ENCODE measurements around the gene BTBD2. TPM values are rescaled to one million over a fixed set of nuclear protein-coding genes. Genes with fewer than 3 reads are reported as not detected.

The BTBD2 gene
- total and polyA plus RNA-seq, 10 of the 15 experiments (the other 5 are each of a cell fraction or from before 2014, with no cell fraction given) = 0.13 to 66.2 (median 10.4) TPM

GRCh38 chr19:2016041-2016807, 710 bp upstream of the BTBD2 start (continued):
- no peak for TF ChIP-seq CHD4 (IDR thresholded peaks at IDR 0.05)
- TF ChIP-seq RCOR1 (conservative IDR thresholded peaks at IDR 0.05; ENCODE audit: low read depth, low read length) = no peak
- TF ChIP-seq SKIL (IDR thresholded peaks at IDR 0.05; ENCODE audit: low read depth, poor library complexity, severe bottlenecking) = no peak
- TF ChIP-seq PAX5 (IDR thresholded peaks at IDR 0.05; ENCODE audit: borderline replicate concordance, low read depth, low read length) = peak; percentile 12; the same call in 1 of the 2 replicates
- TF ChIP-seq ZZZ3 (IDR thresholded peaks at IDR 0.05; ENCODE audit: control insufficient read depth, insufficient read length, low read depth) = no peak
- TF ChIP-seq BCLAF1 (IDR thresholded peaks at IDR 0.05) = no peak
- no peak for TF ChIP-seq MXI1 (IDR thresholded peaks at IDR 0.05; ENCODE audit: low read depth, low read length)
- TF ChIP-seq BCL11A (IDR thresholded peaks at IDR 0.05; ENCODE audit: low read depth, low read length) = no peak
- TF ChIP-seq TAF1 (IDR thresholded peaks at IDR 0.05; ENCODE audit: borderline replicate concordance, low read depth, low read length) = no peak
- TF ChIP-seq FOXK2 (IDR thresholded peaks at IDR 0.05) = no peak
- TF ChIP-seq PBX3 (IDR thresholded peaks at IDR 0.05; ENCODE audit: insufficient replicate concordance, low read depth, low read length) = no peak
- TF ChIP-seq IKZF1 (conservative IDR thresholded peaks at IDR 0.05) = peak; percentile 67
- TF ChIP-seq CEBPB (IDR thresholded peaks at IDR 0.05; ENCODE audit: borderline replicate concordance in 1 of 2, low read depth in 2 of 2, low read length in 2 of 2) = no peak
- TF ChIP-seq SMARCA5 (IDR thresholded peaks at IDR 0.05) = no peak
- TF ChIP-seq USF2 (IDR thresholded peaks at IDR 0.05; ENCODE audit: borderline replicate concordance, low read depth, low read length) = no peak
- no peak for TF ChIP-seq ZBTB4 (CRISPR knock-in tag; IDR thresholded peaks at IDR 0.05)
- TF ChIP-seq NBN (IDR thresholded peaks at IDR 0.05) = no peak
- no peak for TF ChIP-seq SIX5 (IDR thresholded peaks at IDR 0.05; ENCODE audit: low read depth, low read length, severe bottlenecking)
